Natural killer cell (primary cell): Measurements from ENCODE around the gene FYN. TPM values are rescaled to one million over a fixed set of nuclear protein-coding genes. Genes with fewer than 3 reads are reported as not detected.
"Not testable (repeated sequence)": the region's sequence is repeated elsewhere in the genome, so short reads cannot be mapped to it uniquely, and the experiment has no call there.

Experiments
- ATAC-seq, 3 donors: fragments of 150-1000 bp in 2 of 3; fragments of 200-7000 bp in 1 of 3; cut with Tn5 transposase; 1 replicate in 1 of 3; 2 replicates in 2 of 3; pipeline ENCODE4 v1.10.0; 2021; ENCODE audit warnings: mild to moderate bottlenecking in 2 of 3, moderate library complexity in 2 of 3
- DNase-seq, 2 donors: peaks; one replicate each; pipeline versions ENCODE4 v3.0.0 to v3.0.0-alpha.2; 2013 to 2021; ENCODE audit warnings: mixed read lengths in 1 of 2
- H3K27ac ChIP-seq: one replicate; pipeline ENCODE4 v1.5.1; 2013; ENCODE audit warnings: mild to moderate bottlenecking, low read length
- H3K27me3 ChIP-seq: one replicate; pipeline ENCODE4 v1.6.1; 2013; ENCODE audit warnings: low read length; ENCODE audit not compliant: control insufficient read depth, insufficient read depth
- H3K36me3 ChIP-seq: one replicate; pipeline ENCODE4 v1.6.1; 2013; ENCODE audit warnings: low read length; ENCODE audit not compliant: control insufficient read depth, insufficient read depth
- H3K4me1 ChIP-seq: one replicate; pipeline ENCODE4 v1.6.1; 2013; ENCODE audit warnings: low read length; ENCODE audit not compliant: control insufficient read depth, insufficient read depth
- H3K4me3 ChIP-seq: one replicate; pipeline ENCODE4 v1.5.1; 2013; ENCODE audit warnings: low read length
- H3K9me3 ChIP-seq: one replicate; pipeline ENCODE4 v1.6.1; 2013; ENCODE audit warnings: low read length; ENCODE audit not compliant: control insufficient read depth, insufficient read depth
- H3K27ac Mint-ChIP-seq, 2 donors: one replicate each; pipeline ENCODE4 v1.8.0; 2022; ENCODE audit warnings: mild to moderate bottlenecking in 2 of 2, mixed read lengths in 2 of 2, moderate library complexity in 1 of 2
- H3K27me3 Mint-ChIP-seq, 2 donors: one replicate each; pipeline ENCODE4 v1.8.0; 2022; ENCODE audit warnings: low read depth in 2 of 2, mixed read lengths in 2 of 2
- H3K36me3 Mint-ChIP-seq: one replicate; pipeline ENCODE4 v1.8.0; 2022; ENCODE audit warnings: mixed read lengths
- H3K4me1 Mint-ChIP-seq, 2 donors: one replicate each; pipeline ENCODE4 v1.8.0; 2022; ENCODE audit warnings: mixed read lengths in 2 of 2
- H3K4me3 Mint-ChIP-seq: one replicate; pipeline ENCODE4 v1.8.0; 2022; ENCODE audit warnings: mild to moderate bottlenecking, moderate library complexity, mixed read lengths
- H3K9me3 Mint-ChIP-seq, 2 donors: one replicate each; pipeline ENCODE4 v1.8.0; 2022; ENCODE audit warnings: mixed read lengths in 2 of 2
- WGBS: methylation state at CpG from one replicate; pipeline ENCODE4 v1.1.7; 2013; ENCODE audit warnings: missing lambda C conversion rate; ENCODE audit not compliant: insufficient coverage; 5-methylcytosine and 5-hydroxymethylcytosine counted together
- intact Hi-C: fragments of 100-400 bp; cut with micrococcal nuclease; formaldehyde crosslinking; loops from one replicate; pipeline ENCODE4 v1.14.2; 2022
- total RNA-seq, 4 donors: library from RNA; stranded (reverse); fragments of 120-200 nt in 1 of 4; gene quantifications; one replicate each; pipeline versions ENCODE4 v1.2.3 to v1.2.4, GENCODE V29; 2013 to 2022
- TF ChIP-seq, protein P1 (sequence below): fragments of 200-600 bp; IDR thresholded peaks from one replicate; pipeline ENCODE4 v1.8.0; 2022; ENCODE audit warnings: antibody characterized with exemption

FYN gene
- total RNA-seq, 3 donors from 2014 or later (not counting 1 experiment from before 2014, with no cell fraction given), result 616 to 757 (median 713) TPM

DNA sequence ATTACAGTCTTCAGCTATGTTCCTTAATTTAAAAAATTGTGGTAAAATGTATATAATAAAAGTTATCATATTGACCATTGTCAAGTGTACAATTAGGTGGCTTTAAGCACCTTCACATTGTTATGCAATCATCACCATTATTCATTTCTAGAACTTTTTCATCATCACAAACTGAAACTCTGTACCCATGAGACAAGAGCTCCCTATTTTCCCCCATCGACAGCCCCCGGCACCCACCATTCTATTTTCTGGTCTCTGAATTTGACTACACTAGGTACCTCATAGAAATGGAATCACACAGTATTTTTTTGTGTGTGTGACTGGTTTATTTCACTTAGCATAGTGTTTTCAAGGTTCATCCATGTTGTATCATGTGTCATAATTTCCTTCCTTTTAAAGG lies 39.7 kb upstream of the FYN start:
- Histone ChIP-seq H3K27ac (no peak overlapping the region), H3K9me3 (no peaks in the 10 kb centered on the region), H3K4me1 (no peaks in the 10 kb centered on the region), H3K4me3 (no peak overlapping the region), H3K27me3 (no peaks in the 10 kb centered on the region), H3K36me3 (no peaks in the 10 kb centered on the region)
- no peaks in the 10 kb centered on the region for H3K36me3 Mint-ChIP-seq
- TF ChIP-seq, protein P1, sequence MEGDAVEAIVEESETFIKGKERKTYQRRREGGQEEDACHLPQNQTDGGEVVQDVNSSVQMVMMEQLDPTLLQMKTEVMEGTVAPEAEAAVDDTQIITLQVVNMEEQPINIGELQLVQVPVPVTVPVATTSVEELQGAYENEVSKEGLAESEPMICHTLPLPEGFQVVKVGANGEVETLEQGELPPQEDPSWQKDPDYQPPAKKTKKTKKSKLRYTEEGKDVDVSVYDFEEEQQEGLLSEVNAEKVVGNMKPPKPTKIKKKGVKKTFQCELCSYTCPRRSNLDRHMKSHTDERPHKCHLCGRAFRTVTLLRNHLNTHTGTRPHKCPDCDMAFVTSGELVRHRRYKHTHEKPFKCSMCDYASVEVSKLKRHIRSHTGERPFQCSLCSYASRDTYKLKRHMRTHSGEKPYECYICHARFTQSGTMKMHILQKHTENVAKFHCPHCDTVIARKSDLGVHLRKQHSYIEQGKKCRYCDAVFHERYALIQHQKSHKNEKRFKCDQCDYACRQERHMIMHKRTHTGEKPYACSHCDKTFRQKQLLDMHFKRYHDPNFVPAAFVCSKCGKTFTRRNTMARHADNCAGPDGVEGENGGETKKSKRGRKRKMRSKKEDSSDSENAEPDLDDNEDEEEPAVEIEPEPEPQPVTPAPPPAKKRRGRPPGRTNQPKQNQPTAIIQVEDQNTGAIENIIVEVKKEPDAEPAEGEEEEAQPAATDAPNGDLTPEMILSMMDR, result no peak
- H3K27ac Mint-ChIP-seq, result no peak overlapping the region
- ATAC-seq (no peak), DNase-seq (no peak)
- H3K4me1 Mint-ChIP-seq, result no peaks in the 10 kb centered on the region
- intact Hi-C loops, result no loop called here
- H3K27me3 Mint-ChIP-seq, result no peaks in the 10 kb centered on the region
- no peak overlapping the region for H3K4me3 Mint-ChIP-seq
- whole genome bisulfite sequencing, result 83% methylated on average over 2 of the region's 2 CpGs
- H3K9me3 Mint-ChIP-seq, result no peaks in the 10 kb centered on the region

DNA sequence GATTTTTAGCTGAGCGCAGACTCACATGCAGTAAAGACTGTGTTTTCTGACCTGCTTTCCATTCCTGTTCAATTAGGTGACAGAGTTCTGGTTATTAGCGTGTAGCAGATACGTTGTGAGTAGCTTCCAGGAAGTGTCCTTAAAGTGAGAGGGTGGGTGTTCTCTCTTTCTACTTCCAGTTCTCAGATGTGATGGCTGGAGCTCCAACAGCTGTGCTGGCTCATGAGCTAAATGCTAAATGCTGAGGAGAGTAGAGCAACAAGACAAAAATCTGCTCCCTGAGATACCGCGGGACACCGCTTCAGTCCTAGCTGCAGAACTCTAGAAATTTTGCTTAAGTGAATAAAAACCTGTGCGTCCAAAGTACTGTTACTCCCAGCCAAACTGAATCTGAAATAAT lies 38.2 kb upstream of the FYN start:
- intact Hi-C loops, result no loop called here
- WGBS, result 76% methylated on average over 7 of the region's 7 CpGs
- H3K4me3 Mint-ChIP-seq, result no peak overlapping the region

DNA sequence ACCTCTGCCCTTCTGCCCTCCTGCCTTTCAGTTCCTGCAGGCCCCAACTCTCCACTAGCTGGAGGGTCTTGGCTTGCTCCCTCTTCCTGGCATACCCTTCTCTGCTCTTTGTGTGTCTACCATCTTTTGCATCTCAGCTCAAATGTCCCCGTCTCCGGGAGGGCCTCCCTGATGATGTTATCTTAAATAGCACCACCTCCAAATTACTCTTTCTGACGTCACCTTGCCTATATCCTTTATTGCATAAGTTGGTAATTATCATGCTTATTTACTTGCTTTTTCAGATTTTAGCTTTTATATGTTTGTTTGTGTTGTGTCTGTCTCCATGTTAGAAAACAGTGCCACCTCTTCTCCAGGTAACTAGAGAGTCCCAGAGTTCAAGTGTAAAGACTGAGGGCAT lies 36.0 kb upstream of the FYN start:
- Mint-ChIP-seq H3K9me3 (no peaks in the 10 kb centered on the region), H3K4me3 (no peak overlapping the region), H3K4me1 (no peaks in the 10 kb centered on the region), H3K27me3 (no peaks in the 10 kb centered on the region), H3K36me3 (no peaks in the 10 kb centered on the region), H3K27ac (no peak overlapping the region)
- TF ChIP-seq, protein P1, result no peak
- H3K4me1 ChIP-seq, result no peaks in the 10 kb centered on the region
- ATAC-seq (no peak), DNase-seq (no peak)
- H3K27ac ChIP-seq, result no peak overlapping the region
- H3K9me3 ChIP-seq, result no peaks in the 10 kb centered on the region
- no peaks in the 10 kb centered on the region for H3K27me3 ChIP-seq
- WGBS, result 100% methylated on average over 2 of the region's 3 CpGs
- H3K36me3 ChIP-seq, result no peaks in the 10 kb centered on the region
- no peak overlapping the region for H3K4me3 ChIP-seq
- intact Hi-C loops, result no loop called here

More for the DNA sequence above, 38.2 kb upstream of the FYN start:
- H3K27ac ChIP-seq, result no peak overlapping the region
- H3K36me3 Mint-ChIP-seq, result no peaks in the 10 kb centered on the region
- ATAC-seq (no peak), DNase-seq (no peak)
- no peaks in the 10 kb centered on the region for H3K4me1 ChIP-seq
- H3K4me1 Mint-ChIP-seq, result no peaks in the 10 kb centered on the region
- no peaks in the 10 kb centered on the region for H3K27me3 ChIP-seq
- H3K36me3 ChIP-seq, result no peaks in the 10 kb centered on the region
- no peaks in the 10 kb centered on the region for H3K9me3 Mint-ChIP-seq
- H3K27ac Mint-ChIP-seq, result no peak overlapping the region
- TF ChIP-seq, protein P1, result no peak
- no peaks in the 10 kb centered on the region for H3K9me3 ChIP-seq
- H3K27me3 Mint-ChIP-seq, result no peaks in the 10 kb centered on the region
- no peak overlapping the region for H3K4me3 ChIP-seq

DNA sequence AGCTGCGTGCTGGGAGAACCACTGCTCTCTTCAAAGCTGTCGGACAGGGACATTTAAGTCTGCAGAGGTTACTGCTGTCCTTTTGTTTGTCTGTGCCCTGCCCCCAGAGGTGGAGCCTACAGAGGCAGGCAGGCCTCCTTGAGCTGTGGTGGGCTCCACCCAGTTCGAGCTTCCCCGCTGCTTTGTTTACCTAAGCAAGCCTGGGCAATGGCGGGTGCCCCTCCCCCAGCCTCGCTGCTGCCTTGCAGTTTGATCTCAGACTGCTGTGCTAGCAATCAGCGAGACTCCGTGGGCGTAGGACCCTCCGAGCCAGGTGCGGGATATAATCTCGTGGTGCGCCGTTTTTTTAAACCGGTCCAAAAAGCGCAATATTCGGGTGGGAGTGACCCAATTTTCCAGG lies 35.1 kb upstream of the FYN start:
- H3K9me3 Mint-ChIP-seq, DNase-seq, H3K27me3 Mint-ChIP-seq, H3K27ac ChIP-seq, intact Hi-C loops, H3K9me3 ChIP-seq, H3K4me1 Mint-ChIP-seq, ATAC-seq, H3K36me3 ChIP-seq, H3K4me1 ChIP-seq, H3K27me3 ChIP-seq, H3K4me3 ChIP-seq, H3K27ac Mint-ChIP-seq, H3K4me3 Mint-ChIP-seq, H3K36me3 Mint-ChIP-seq: not testable (repeated sequence)
- WGBS, result over 99% methylated on average over 14 of the region's 17 CpGs
